Calu3 (cell line): ENCODE measurements around the gene SETD5. TPM values are rescaled to one million over a fixed set of nuclear protein-coding genes. Genes with fewer than 3 reads are reported as not detected.

Source experiments
- BruUV-seq: library from RNA; stranded (reverse); fragments of 400-500 nt; replicated peaks from 2 replicates; lab custom pipeline; 2021; lab: Mats Ljungman, UMichigan
- CTCF ChIA-PET: fragments of 300-600 bp; sonication (Branson Sonifier 250); formaldehyde crosslinking; loops from one replicate; lab custom pipeline; 2022; ENCODE audit warnings: antibody characterized with exemption; lab: Charles Lee
- DNase-seq: peaks from one replicate; pipeline ENCODE4 v3.0.0; 2022
- H3K27ac Mint-ChIP-seq: one replicate; pipeline ENCODE4 v1.8.0; 2022; ENCODE audit warnings: mixed read lengths; ENCODE audit not compliant: unreplicated experiment
- H3K27me3 Mint-ChIP-seq: one replicate; pipeline ENCODE4 v1.8.0; 2022; ENCODE audit warnings: mixed read lengths; ENCODE audit not compliant: unreplicated experiment
- H3K36me3 Mint-ChIP-seq: one replicate; pipeline ENCODE4 v1.8.0; 2022; ENCODE audit warnings: mild to moderate bottlenecking, moderate library complexity, mixed read lengths; ENCODE audit not compliant: insufficient read depth, unreplicated experiment
- H3K4me1 Mint-ChIP-seq: one replicate; pipeline ENCODE4 v1.8.0; 2022; ENCODE audit warnings: mild to moderate bottlenecking, low read depth, mixed read lengths; ENCODE audit not compliant: unreplicated experiment
- H3K4me3 Mint-ChIP-seq: one replicate; pipeline ENCODE4 v1.8.0; 2022; ENCODE audit warnings: mild to moderate bottlenecking, low read depth, moderate library complexity, mixed read lengths; ENCODE audit not compliant: unreplicated experiment
- H3K9me3 Mint-ChIP-seq: one replicate; pipeline ENCODE4 v1.8.0; 2022; ENCODE audit warnings: low read depth, mixed read lengths; ENCODE audit not compliant: unreplicated experiment
- intact Hi-C: fragments of 100-400 bp; cut with micrococcal nuclease; formaldehyde crosslinking; loops from one replicate; pipeline ENCODE4 v1.10.0; 2022; ENCODE audit not compliant: unreplicated experiment
- total RNA-seq: library from RNA; stranded (reverse); gene quantifications from 2 replicates; pipeline ENCODE4 v1.2.3, GENCODE V29; 2022
- TF ChIP-seq, protein P1 (sequence below): fragments of 200-600 bp; IDR thresholded peaks from one replicate; pipeline ENCODE4 v1.8.0; 2022; ENCODE audit warnings: antibody characterized with exemption; ENCODE audit not compliant: unreplicated experiment

The SETD5 gene
- total RNA-seq, 1 experiment from 2014 or later, result 158 TPM

DNA sequence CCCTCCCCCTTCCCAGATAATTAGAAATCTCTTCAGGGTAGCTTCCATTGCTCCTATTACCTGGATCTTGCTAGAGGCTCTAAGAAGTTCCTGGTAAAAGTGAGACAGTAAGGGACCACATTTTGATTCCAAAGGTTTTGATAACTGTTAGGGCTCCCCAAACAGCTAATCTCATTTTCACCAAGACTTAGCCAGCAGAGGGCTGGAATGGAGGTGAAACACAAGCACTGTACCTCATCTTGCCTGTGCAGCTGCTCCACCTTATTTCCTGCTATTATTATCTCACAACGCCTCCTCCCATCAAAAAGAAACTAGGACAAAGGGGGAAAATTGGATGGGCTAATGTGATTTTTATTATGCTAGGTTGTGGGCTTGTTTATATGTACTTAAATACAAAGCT is 7.3 kb downstream of the SETD5 start:
- H3K9me3 Mint-ChIP-seq, result no peaks in the 10 kb centered on the region
- intact Hi-C loops, result no loop called here
- CTCF ChIA-PET, result interaction anchor here (0.9 kb wide), 1 partner anchor 19 kb away, joined by 3 read pairs; no protein-coding TSS in a partner anchor
- H3K4me3 Mint-ChIP-seq, result peak overlapping the region; percentile 48
- H3K27me3 Mint-ChIP-seq, result no peaks in the 10 kb centered on the region
- BruUV-seq, result no TSS peak
- H3K36me3 Mint-ChIP-seq, result peaks cover 28% of the 10 kb centered on the region
- H3K4me1 Mint-ChIP-seq, result peaks cover 35% of the 10 kb centered on the region
- peak overlapping the region; percentile 58 for H3K27ac Mint-ChIP-seq
- DNase-seq, result peak; percentile 19
- TF ChIP-seq, protein P1, sequence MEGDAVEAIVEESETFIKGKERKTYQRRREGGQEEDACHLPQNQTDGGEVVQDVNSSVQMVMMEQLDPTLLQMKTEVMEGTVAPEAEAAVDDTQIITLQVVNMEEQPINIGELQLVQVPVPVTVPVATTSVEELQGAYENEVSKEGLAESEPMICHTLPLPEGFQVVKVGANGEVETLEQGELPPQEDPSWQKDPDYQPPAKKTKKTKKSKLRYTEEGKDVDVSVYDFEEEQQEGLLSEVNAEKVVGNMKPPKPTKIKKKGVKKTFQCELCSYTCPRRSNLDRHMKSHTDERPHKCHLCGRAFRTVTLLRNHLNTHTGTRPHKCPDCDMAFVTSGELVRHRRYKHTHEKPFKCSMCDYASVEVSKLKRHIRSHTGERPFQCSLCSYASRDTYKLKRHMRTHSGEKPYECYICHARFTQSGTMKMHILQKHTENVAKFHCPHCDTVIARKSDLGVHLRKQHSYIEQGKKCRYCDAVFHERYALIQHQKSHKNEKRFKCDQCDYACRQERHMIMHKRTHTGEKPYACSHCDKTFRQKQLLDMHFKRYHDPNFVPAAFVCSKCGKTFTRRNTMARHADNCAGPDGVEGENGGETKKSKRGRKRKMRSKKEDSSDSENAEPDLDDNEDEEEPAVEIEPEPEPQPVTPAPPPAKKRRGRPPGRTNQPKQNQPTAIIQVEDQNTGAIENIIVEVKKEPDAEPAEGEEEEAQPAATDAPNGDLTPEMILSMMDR, result no peak

DNA sequence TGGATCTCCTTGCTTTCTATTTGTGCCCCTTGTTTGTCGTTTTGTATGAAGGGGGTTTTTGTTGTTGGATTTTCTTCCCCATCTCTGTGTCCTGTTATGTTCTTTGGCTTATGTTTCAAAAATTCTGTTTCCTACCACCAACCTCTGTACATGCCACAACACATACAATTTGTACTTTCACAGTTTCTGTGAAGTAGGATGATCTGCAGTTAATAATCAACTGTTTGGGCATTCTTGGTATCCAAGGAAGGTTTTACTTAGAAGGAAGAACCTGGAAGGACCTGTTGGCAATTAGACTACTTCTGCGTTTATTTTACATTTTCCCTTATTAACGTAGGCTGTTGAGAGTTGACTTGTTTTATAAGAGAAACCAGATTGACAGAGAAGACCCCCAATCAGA is 8.3 kb downstream of the SETD5 start:
- no TSS peak for BruUV-seq
- TF ChIP-seq, protein P1, result no peak
- intact Hi-C loops, result no loop called here
- Mint-ChIP-seq H3K9me3 (no peaks in the 10 kb centered on the region), H3K4me3 (peak overlapping the region; percentile 67), H3K36me3 (peaks cover 23% of the 10 kb centered on the region), H3K4me1 (peaks cover 35% of the 10 kb centered on the region), H3K27ac (peak overlapping the region; percentile 88), H3K27me3 (no peaks in the 10 kb centered on the region)
- no peak for DNase-seq
- CTCF ChIA-PET, result no interaction called here

DNA sequence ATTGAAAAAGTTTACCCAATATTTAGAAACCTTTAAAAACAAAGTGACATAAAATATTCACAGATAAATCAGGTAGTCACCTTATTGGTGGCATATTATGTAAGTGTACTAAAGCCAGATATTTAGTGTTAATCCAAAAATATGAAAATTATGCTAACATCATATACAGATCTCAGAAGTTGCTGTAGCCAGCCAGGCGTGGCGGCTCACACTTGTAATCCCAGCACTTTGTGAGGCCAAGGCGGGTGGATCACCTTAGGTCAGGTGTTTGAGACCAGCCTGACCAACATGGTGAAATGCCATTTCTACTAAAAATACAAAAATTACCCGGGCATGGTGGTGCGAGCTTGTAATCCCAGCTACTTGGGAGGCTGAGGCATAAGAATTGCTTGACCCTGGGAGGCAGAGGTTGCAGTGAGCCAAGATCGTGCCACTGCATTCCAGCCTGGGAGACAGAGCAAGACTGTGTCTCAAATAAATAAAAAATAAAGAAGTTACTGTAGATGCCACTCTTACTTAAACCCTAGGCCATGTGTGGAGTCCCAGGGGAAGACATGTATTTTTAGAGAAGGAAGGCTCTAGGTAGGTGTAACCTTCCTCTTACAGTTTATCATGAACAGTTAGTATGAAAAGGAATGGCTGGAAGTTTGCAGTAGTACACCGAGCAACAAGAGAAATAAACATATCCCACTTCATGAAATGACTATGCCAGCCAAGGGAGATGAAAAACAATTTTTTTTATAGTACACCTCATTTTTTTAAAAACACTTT is 9.6 kb downstream of the SETD5 start:
- Mint-ChIP-seq H3K36me3 (peaks cover 16% of the 10 kb centered on the region), H3K27me3 (no peaks in the 10 kb centered on the region), H3K9me3 (no peaks in the 10 kb centered on the region), H3K4me3 (no peak overlapping the region), H3K27ac (no peak overlapping the region), H3K4me1 (peaks cover 29% of the 10 kb centered on the region)
- TF ChIP-seq, protein P1, result no peak
- intact Hi-C loops, result no loop called here
- CTCF ChIA-PET, result no interaction called here
- BruUV-seq, result no TSS peak
- no peak for DNase-seq

DNA sequence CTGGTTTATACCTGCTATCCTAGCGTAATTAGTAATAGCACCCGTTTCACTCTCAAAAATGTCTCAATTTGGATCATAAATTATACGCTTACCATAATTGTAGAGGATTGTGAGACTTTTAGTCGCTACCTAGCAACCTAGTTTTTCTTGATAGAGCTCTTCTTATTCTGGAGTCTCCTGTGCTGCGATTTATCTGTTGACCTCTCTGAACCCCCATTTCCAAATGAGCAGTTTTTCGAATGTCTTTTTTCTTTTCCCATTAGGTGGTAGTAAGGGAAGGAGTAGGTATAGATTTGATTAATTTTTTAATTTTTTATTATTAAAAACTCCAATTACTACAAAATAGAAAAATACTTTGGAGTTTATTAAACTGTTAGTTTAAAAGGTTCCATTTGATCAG is 10.6 kb downstream of the SETD5 start:
- DNase-seq, result no peak
- no TSS peak for BruUV-seq
- intact Hi-C loops, result no loop called here
- Mint-ChIP-seq H3K27ac (no peak overlapping the region), H3K27me3 (no peaks in the 10 kb centered on the region), H3K4me3 (no peak overlapping the region), H3K9me3 (no peaks in the 10 kb centered on the region), H3K36me3 (peaks cover 16% of the 10 kb centered on the region), H3K4me1 (peaks cover 19% of the 10 kb centered on the region)
- TF ChIP-seq, protein P1, result no peak
- CTCF ChIA-PET, result no interaction called here
